Uterus (tissue), 4 donors: Measurements from ENCODE around the gene EML3. TPM values are rescaled to one million over a fixed set of nuclear protein-coding genes. Genes with fewer than 3 reads are reported as not detected.

Experiments
- DNase-seq, 2 donors: peaks; one replicate each; pipeline ENCODE4 v3.0.0-alpha.2; 2019 to 2020
- H3K27ac ChIP-seq, 2 donors: fragments of 200-600 bp; sonication (generic); 1 replicate in 1 of 2; 2 replicates in 1 of 2; pipeline ENCODE4 v1.5.1; 2016 to 2018
- H3K27me3 ChIP-seq, 2 donors: fragments of 200-600 bp; sonication (generic); one replicate each; pipeline ENCODE4 v1.5.1; 2018 to 2019; ENCODE audit warnings: control low read depth in 1 of 2
- H3K36me3 ChIP-seq, 2 donors: fragments of 200-600 bp; sonication (generic); one replicate each; pipeline ENCODE4 v1.5.1; 2019; ENCODE audit warnings: control low read depth in 1 of 2
- H3K4me1 ChIP-seq, 2 donors: fragments of 200-600 bp; sonication (generic); one replicate each; pipeline ENCODE4 v1.5.1; 2018 to 2019; ENCODE audit warnings: control low read depth in 1 of 2
- H3K4me3 ChIP-seq, 2 donors: fragments of 200-600 bp; sonication (generic); 1 replicate in 1 of 2; 2 replicates in 1 of 2; pipeline ENCODE4 v1.5.1; 2018 to 2019; ENCODE audit warnings: mild to moderate bottlenecking in 1 of 2
- H3K9me3 ChIP-seq, 2 donors: fragments of 200-600 bp; sonication (generic); one replicate each; pipeline ENCODE4 v1.5.1; 2019; ENCODE audit warnings: control low read depth in 1 of 2
- POLR2A ChIP-seq, 2 donors: fragments of 450-650 bp; IDR thresholded peaks; one replicate each; pipeline ENCODE4 v1.6.1; 2016; ENCODE audit warnings: antibody characterized with exemption in 2 of 2, mild to moderate bottlenecking in 1 of 2, moderate library complexity in 1 of 2
- intact Hi-C: fragments of 100-400 bp; cut with DNase I; formaldehyde crosslinking; loops from one replicate; pipeline ENCODE4 v1.15.1; 2023; ENCODE audit warnings: low total_unique reads
- total RNA-seq, 4 donors: library from RNA; depleted of rRNA in 3 of 4; stranded (reverse); fragments of >200 nt in 3 of 4; gene quantifications; one replicate each; pipeline versions ENCODE4 v1.1.0 to v1.2.4, GENCODE V29; 2014 to 2023
- TF ChIP-seq, protein P1 (sequence below), 4 experiments: fragments of 200-600 bp in 2 of 4; fragments of 450-650 bp in 2 of 4; sonication (generic) in 2 of 4; IDR thresholded peaks; one replicate each; pipeline ENCODE4 v1.5.1; 2016 to 2019; ENCODE audit warnings: antibody characterized with exemption in 4 of 4, mild to moderate bottlenecking in 2 of 4, moderate library complexity in 1 of 4
- donor health status: DM: yes; HTN: yes; CAD: no.

EML3 gene
- total RNA-seq, 4 donors from 2014 or later: 17.9 to 126 (median 36.8) TPM

GRCh38 chr11:62604460-62605120 lies 8.0 kb downstream of the EML3 start:
- Histone ChIP-seq H3K4me3 (no peak overlapping the region), H3K9me3 (no peaks in the 10 kb centered on the region), H3K27me3 (no peaks in the 10 kb centered on the region), H3K36me3 (no peaks in the 10 kb centered on the region), H3K27ac (no peak overlapping the region), H3K4me1 (peaks cover 7 to 9% of the 10 kb centered on the region in 2 donors)
- no peak for TF ChIP-seq POLR2A (IDR thresholded peaks at IDR 0.05)
- TF ChIP-seq, protein P1, sequence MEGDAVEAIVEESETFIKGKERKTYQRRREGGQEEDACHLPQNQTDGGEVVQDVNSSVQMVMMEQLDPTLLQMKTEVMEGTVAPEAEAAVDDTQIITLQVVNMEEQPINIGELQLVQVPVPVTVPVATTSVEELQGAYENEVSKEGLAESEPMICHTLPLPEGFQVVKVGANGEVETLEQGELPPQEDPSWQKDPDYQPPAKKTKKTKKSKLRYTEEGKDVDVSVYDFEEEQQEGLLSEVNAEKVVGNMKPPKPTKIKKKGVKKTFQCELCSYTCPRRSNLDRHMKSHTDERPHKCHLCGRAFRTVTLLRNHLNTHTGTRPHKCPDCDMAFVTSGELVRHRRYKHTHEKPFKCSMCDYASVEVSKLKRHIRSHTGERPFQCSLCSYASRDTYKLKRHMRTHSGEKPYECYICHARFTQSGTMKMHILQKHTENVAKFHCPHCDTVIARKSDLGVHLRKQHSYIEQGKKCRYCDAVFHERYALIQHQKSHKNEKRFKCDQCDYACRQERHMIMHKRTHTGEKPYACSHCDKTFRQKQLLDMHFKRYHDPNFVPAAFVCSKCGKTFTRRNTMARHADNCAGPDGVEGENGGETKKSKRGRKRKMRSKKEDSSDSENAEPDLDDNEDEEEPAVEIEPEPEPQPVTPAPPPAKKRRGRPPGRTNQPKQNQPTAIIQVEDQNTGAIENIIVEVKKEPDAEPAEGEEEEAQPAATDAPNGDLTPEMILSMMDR (IDR thresholded peaks at IDR 0.05): no peak
- intact Hi-C loops: no loop called here
- DNase-seq: no peak

DNA sequence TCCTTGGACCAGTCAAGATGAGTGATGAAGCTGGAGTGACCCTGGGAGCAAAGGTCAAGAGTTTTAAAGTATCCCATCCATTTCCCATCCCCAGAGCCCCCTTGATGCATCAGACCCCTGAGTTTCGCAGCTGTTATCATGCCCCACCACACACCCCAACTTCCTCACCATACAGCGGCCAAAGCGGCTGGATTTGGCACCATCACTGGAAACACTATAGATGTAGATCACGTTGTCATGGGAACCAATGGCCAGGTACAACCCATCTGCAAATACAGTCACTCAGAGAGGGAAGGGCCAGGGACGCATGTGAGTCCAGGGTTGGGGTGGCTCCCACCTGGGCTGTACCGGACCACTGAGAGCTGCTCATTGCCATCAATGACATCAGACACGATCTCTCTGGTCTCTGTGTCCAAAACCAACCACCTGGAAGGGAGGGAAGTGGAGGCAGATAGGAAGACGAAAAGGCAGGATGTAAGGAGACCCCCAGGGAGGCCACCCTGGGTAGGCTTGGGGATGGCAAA lies 8.7 kb downstream of the EML3 start:
- peaks cover 9 to 10% of the 10 kb centered on the region in 2 donors for H3K4me1 ChIP-seq
- TF ChIP-seq, protein P1 (IDR thresholded peaks at IDR 0.05): no peak
- TF ChIP-seq POLR2A (IDR thresholded peaks at IDR 0.05): no peak
- no peak overlapping the region for H3K4me3 ChIP-seq
- no peaks in the 10 kb centered on the region for H3K27me3 ChIP-seq
- no peaks in the 10 kb centered on the region for H3K9me3 ChIP-seq
- peak overlapping the region in 1 of 2 donors; percentile 94 for H3K27ac ChIP-seq
- no peak for DNase-seq
- no peaks in the 10 kb centered on the region for H3K36me3 ChIP-seq
- intact Hi-C loops: no loop called here

DNA sequence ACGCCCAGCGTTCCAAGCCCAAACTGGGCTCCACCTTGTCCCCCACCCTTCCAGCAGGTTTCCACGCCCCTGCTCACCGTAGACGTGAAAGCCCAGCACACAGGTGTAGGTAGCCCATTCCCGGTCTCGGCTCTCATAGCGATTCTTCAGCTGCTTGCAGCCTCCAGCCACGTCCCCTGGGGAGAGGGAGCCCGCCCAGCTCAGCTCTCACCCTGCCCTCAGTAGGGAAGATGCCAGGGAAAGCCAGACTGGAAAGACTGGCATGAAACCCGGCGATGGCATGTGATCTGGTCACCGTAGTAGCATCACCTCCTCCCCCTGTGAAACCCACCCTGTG lies 9.5 kb downstream of the EML3 start:
- no peaks in the 10 kb centered on the region for H3K36me3 ChIP-seq
- H3K4me3 ChIP-seq: peak overlapping the region; percentile 58 to 80
- no peaks in the 10 kb centered on the region for H3K9me3 ChIP-seq
- peak overlapping the region; percentile 90 to 94 for H3K27ac ChIP-seq
- intact Hi-C loops: no loop called here
- TF ChIP-seq POLR2A (IDR thresholded peaks at IDR 0.05): no peak
- TF ChIP-seq, protein P1 (IDR thresholded peaks at IDR 0.05): no peak
- H3K4me1 ChIP-seq: peaks cover 9 to 10% of the 10 kb centered on the region in 2 donors
- DNase-seq: no peak
- H3K27me3 ChIP-seq: no peaks in the 10 kb centered on the region

GRCh38 chr11:62602141-62603071 lies 10.2 kb downstream of the EML3 start:
- peaks cover 9 to 10% of the 10 kb centered on the region in 2 donors for H3K4me1 ChIP-seq
- H3K27ac ChIP-seq: peak overlapping the region; percentile 90 to 94
- no peaks in the 10 kb centered on the region for H3K9me3 ChIP-seq
- no peak for TF ChIP-seq POLR2A (IDR thresholded peaks at IDR 0.05)
- TF ChIP-seq, protein P1 (IDR thresholded peaks at IDR 0.05): peak in 2 of 4 experiments; percentile 27 to 34
- H3K36me3 ChIP-seq: no peaks in the 10 kb centered on the region
- H3K27me3 ChIP-seq: no peaks in the 10 kb centered on the region
- H3K4me3 ChIP-seq: peak overlapping the region; percentile 58 to 80
- DNase-seq: peak; percentile 67 to 73
- intact Hi-C loops: no loop called here
